Upper lobe of left lung (tissue), 6 donors: ENCODE data around the gene MLH1. TPM values are rescaled to one million over a fixed set of nuclear protein-coding genes. Genes with fewer than 3 reads are reported as not detected.

ENCODE experiments used
- ATAC-seq, 2 donors: fragments of 200-7000 bp; cut with Tn5 transposase; one replicate each; pipeline ENCODE4 v1.9.1; 2022; ENCODE audit warnings: mild to moderate bottlenecking in 2 of 2, moderate library complexity in 2 of 2; ENCODE audit not compliant: low FRiP score in 2 of 2
- DNase-seq, 2 donors: peaks; one replicate each; pipeline ENCODE4 v3.0.0-alpha.2; 2019 to 2020
- H3K27ac ChIP-seq, 4 donors: fragments of 200-600 bp; sonication (generic); one replicate each; pipeline ENCODE4 v1.5.1; 2016 to 2019
- H3K27me3 ChIP-seq, 4 donors: fragments of 200-600 bp; sonication (generic); one replicate each; pipeline ENCODE4 v1.5.1; 2017 to 2019
- H3K36me3 ChIP-seq, 4 donors: fragments of 200-600 bp; sonication (generic); one replicate each; pipeline ENCODE4 v1.5.1; 2016 to 2019
- H3K4me1 ChIP-seq, 4 donors: fragments of 200-600 bp; sonication (generic); one replicate each; pipeline ENCODE4 v1.5.1; 2018 to 2019
- H3K4me3 ChIP-seq, 4 donors: fragments of 200-600 bp; sonication (generic); one replicate each; pipeline ENCODE4 v1.5.1; 2017 to 2019; ENCODE audit warnings: mild to moderate bottlenecking in 2 of 4, moderate library complexity in 1 of 4
- H3K9me3 ChIP-seq, 4 donors: fragments of 200-600 bp; sonication (generic); one replicate each; pipeline ENCODE4 v1.5.1; 2018 to 2019
- CTCF ChIP-seq, 6 experiments: fragments of 450-650 bp in 4 of 6; fragments of 200-600 bp in 2 of 6; sonication (generic) in 2 of 6; IDR thresholded peaks; one replicate each; pipeline ENCODE4 v1.5.1; 2016 to 2019; ENCODE audit warnings: antibody characterized with exemption in 6 of 6
- EP300 ChIP-seq, 4 donors: sonication (generic); formaldehyde crosslinking; IDR thresholded peaks; one replicate each; pipeline ENCODE4 v1.5.1; 2017; ENCODE audit warnings: antibody characterized with exemption in 4 of 4, control low read depth in 2 of 4
- POLR2A ChIP-seq, 4 donors: fragments of 450-650 bp; IDR thresholded peaks; one replicate each; pipeline ENCODE4 v1.5.1; 2016 to 2017; ENCODE audit warnings: antibody characterized with exemption in 4 of 4, mild to moderate bottlenecking in 2 of 4
- POLR2AphosphoS5 ChIP-seq, 2 donors: sonication (generic); formaldehyde crosslinking; IDR thresholded peaks; one replicate each; pipeline ENCODE4 v1.5.1; 2017; ENCODE audit warnings: antibody characterized with exemption in 2 of 2
- WGBS, 2 donors: methylation state at CpG; one replicate each; pipeline ENCODE4 v1.1.5; 2017 to 2018; 5-methylcytosine and 5-hydroxymethylcytosine counted together
- total RNA-seq, 6 donors: library from RNA; depleted of rRNA in 4 of 6; stranded (reverse); fragments of >200 nt in 4 of 6; gene quantifications; one replicate each; pipeline versions ENCODE4 v1.1.0 to v1.2.1, GENCODE V29; 2016 to 2021
- donor health status: DM: no; HTN: no; CAD: no; lungs with moderate emphysema.
- donor health status: DM: no; HTN: yes; CAD: no; lungs with severe emphysema.

MLH1 gene
- total RNA-seq, 6 donors from 2014 or later = 31.7 to 97.4 (median 37.2) TPM

- DNase-seq (no peak), ATAC-seq (no peak)
- H3K36me3 ChIP-seq = peaks cover 0 to 32% (median 9%) of the 10 kb centered on the region in 4 donors
- H3K9me3 ChIP-seq = no peaks in the 10 kb centered on the region
- 93 to 100% methylated on average over 3 of the region's 3 CpGs for WGBS, 2 donors
- peaks cover 0 to 9% (median 5%) of the 10 kb centered on the region in 4 donors for H3K4me1 ChIP-seq
- no peak overlapping the region for H3K4me3 ChIP-seq
- TF ChIP-seq POLR2A (IDR thresholded peaks at IDR 0.05) = no peak
- no peak for TF ChIP-seq CTCF (IDR thresholded peaks at IDR 0.05)
- no peak for TF ChIP-seq EP300 (IDR thresholded peaks at IDR 0.05)
- no peak for TF ChIP-seq POLR2AphosphoS5 (IDR thresholded peaks at IDR 0.05)
- no peaks in the 10 kb centered on the region for H3K27me3 ChIP-seq
- no peak overlapping the region for H3K27ac ChIP-seq
Measured at GRCh38 chr3:37071921-37072320, 78.6 kb downstream of the MLH1 start.

GRCh38 chr3:37072892-37073291, 79.6 kb downstream of the MLH1 start:
- DNase-seq = no peak
- Histone ChIP-seq H3K36me3 (peaks cover 0 to 40% (median 9%) of the 10 kb centered on the region in 4 donors), H3K27ac (peak overlapping the region in 1 of 4 donors; percentile 36), H3K9me3 (no peaks in the 10 kb centered on the region), H3K4me1 (peaks cover 0 to 9% (median 5%) of the 10 kb centered on the region in 4 donors), H3K4me3 (no peak overlapping the region), H3K27me3 (no peaks in the 10 kb centered on the region)
- ATAC-seq = no peak
- TF ChIP-seq CTCF (IDR thresholded peaks at IDR 0.05) (no peak), POLR2AphosphoS5 (IDR thresholded peaks at IDR 0.05) (no peak), POLR2A (IDR thresholded peaks at IDR 0.05) (no peak), EP300 (IDR thresholded peaks at IDR 0.05) (no peak)
- 19 to 23% methylated on average over 2 of the region's 2 CpGs for WGBS, 2 donors

GRCh38 chr3:37074178-37074577, 80.9 kb downstream of the MLH1 start:
- H3K4me1 ChIP-seq = peaks cover 0 to 9% (median 5%) of the 10 kb centered on the region in 4 donors
- WGBS, 2 donors = 58 to 72% methylated on average over 3 of the region's 3 CpGs
- no peak for DNase-seq
- H3K4me3 ChIP-seq = no peak overlapping the region
- H3K27me3 ChIP-seq = no peaks in the 10 kb centered on the region
- no peaks in the 10 kb centered on the region for H3K9me3 ChIP-seq
- H3K36me3 ChIP-seq = peaks cover 0 to 39% (median 9%) of the 10 kb centered on the region in 4 donors
- TF ChIP-seq CTCF (IDR thresholded peaks at IDR 0.05) (no peak), POLR2A (IDR thresholded peaks at IDR 0.05) (no peak)
- peak in 1 of 2 donors; percentile 54 for ATAC-seq
- no peak overlapping the region for H3K27ac ChIP-seq

- H3K9me3 ChIP-seq = no peaks in the 10 kb centered on the region
- H3K36me3 ChIP-seq = peaks cover 0 to 47% (median 11%) of the 10 kb centered on the region in 4 donors
- no peaks in the 10 kb centered on the region for H3K27me3 ChIP-seq
- peaks cover 0 to 9% (median 5%) of the 10 kb centered on the region in 4 donors for H3K4me1 ChIP-seq
- no peak overlapping the region for H3K27ac ChIP-seq
- no peak overlapping the region for H3K4me3 ChIP-seq
- DNase-seq (no peak), ATAC-seq (peak in 1 of 2 donors; percentile 70)
- WGBS, 2 donors = 95 to 100% methylated on average over 1 of the region's 1 CpG
- TF ChIP-seq POLR2AphosphoS5 (IDR thresholded peaks at IDR 0.05) (no peak), CTCF (IDR thresholded peaks at IDR 0.05) (no peak), POLR2A (IDR thresholded peaks at IDR 0.05) (no peak), EP300 (IDR thresholded peaks at IDR 0.05) (no peak)
Measured at GRCh38 chr3:37075955-37076354, 82.6 kb downstream of the MLH1 start.

GRCh38 chr3:37082317-37082716, 89.0 kb downstream of the MLH1 start:
- WGBS, 2 donors = 79 to 87% methylated on average over 3 of the region's 3 CpGs
- Histone ChIP-seq H3K27ac (peak overlapping the region in 2 of 4 donors; percentile 18 to 64), H3K36me3 (peaks cover 0 to 50% (median 5%) of the 10 kb centered on the region in 4 donors), H3K27me3 (no peaks in the 10 kb centered on the region), H3K9me3 (no peaks in the 10 kb centered on the region), H3K4me3 (no peak overlapping the region), H3K4me1 (peaks cover 0 to 8% (median 4%) of the 10 kb centered on the region in 4 donors)
- no peak for ATAC-seq
- TF ChIP-seq EP300 (IDR thresholded peaks at IDR 0.05) (peak in 2 of 4 donors; percentile 45 to 63), POLR2A (IDR thresholded peaks at IDR 0.05) (no peak)
- no peak for DNase-seq
